Measurements from ENCODE around the gene DNMT3B. TPM values are rescaled to one million over a fixed set of nuclear protein-coding genes. Genes with fewer than 3 reads are reported as not detected.

The DNMT3B gene
- total and polyA plus RNA-seq, 9 of the 15 experiments (the other 6 are each of a cell fraction or from before 2014, with no cell fraction given) = 9.3 to 74.8 (median 49.1) TPM

DNA sequence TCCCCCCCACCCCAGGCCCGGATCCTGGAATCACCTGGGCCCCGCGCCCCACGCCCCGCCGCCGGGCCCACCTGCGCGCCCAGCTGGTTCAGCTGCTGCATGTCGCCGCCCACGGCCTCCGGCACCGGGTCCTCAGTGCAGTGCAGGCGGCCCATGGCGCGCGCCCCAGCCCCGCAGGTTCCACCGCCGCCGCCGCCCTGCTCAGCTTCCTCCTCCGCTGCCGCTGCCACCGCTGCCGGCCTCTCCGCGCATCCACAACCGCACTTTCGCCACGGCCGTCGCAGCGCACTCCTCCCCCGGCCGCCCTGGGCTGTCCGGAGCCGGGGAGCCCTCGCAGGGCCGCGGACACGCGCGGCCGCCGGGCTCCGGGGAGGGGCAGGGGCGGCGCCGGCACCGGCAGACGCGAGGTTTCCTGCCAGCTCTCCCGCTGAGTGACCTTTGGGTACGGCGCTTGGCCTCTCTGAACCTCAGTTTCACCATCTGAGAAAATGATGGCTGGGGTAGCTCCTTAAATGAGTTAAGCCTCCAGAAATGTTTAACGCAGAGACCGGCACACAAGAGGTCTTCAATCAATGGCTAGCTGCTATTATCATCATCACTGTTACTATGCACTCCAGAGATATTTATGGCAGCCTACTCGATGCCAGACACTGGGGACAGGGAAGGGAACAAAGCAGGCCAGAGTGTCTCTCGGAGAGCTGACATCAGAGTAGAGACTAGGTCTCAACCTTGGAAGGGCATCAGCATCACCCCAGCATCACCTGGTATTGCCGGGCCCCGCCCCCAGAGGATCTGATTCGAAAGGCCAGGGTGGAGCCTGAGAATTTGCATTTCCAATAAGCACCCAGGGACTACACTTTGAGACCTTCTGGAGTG lies 18.7 kb upstream of the DNMT3B start, which contains the start of gene COMMD7 (continued):
- TF ChIP-seq, protein P1, sequence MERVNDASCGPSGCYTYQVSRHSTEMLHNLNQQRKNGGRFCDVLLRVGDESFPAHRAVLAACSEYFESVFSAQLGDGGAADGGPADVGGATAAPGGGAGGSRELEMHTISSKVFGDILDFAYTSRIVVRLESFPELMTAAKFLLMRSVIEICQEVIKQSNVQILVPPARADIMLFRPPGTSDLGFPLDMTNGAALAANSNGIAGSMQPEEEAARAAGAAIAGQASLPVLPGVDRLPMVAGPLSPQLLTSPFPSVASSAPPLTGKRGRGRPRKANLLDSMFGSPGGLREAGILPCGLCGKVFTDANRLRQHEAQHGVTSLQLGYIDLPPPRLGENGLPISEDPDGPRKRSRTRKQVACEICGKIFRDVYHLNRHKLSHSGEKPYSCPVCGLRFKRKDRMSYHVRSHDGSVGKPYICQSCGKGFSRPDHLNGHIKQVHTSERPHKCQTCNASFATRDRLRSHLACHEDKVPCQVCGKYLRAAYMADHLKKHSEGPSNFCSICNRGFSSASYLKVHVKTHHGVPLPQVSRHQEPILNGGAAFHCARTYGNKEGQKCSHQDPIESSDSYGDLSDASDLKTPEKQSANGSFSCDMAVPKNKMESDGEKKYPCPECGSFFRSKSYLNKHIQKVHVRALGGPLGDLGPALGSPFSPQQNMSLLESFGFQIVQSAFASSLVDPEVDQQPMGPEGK (CRISPR knock-in tag; IDR thresholded peaks at IDR 0.05; ENCODE audit: borderline replicate concordance) = no peak
- peak; percentile 86 for TF ChIP-seq L3MBTL2 (IDR thresholded peaks at IDR 0.05)
- TF ChIP-seq NR4A1 (CRISPR knock-in tag; IDR thresholded peaks at IDR 0.05) = no peak
- TF ChIP-seq NR4A1 (tag; IDR thresholded peaks at IDR 0.05) = peak; percentile 68; the same call in 1 of the 2 replicates
- no peak for TF ChIP-seq ZEB2 (IDR thresholded peaks at IDR 0.05)
- no peak for TF ChIP-seq TGIF2 (CRISPR knock-in tag; IDR thresholded peaks at IDR 0.05)
- TF ChIP-seq HNRNPL (IDR thresholded peaks at IDR 0.05; ENCODE audit: low read depth, low read length) = peak; percentile 34; the same call in 1 of the 2 replicates
- TF ChIP-seq SMC3 (conservative IDR thresholded peaks at IDR 0.05; ENCODE audit: insufficient read depth, low read depth, low read length) = no peak
- TF ChIP-seq, protein P2, sequence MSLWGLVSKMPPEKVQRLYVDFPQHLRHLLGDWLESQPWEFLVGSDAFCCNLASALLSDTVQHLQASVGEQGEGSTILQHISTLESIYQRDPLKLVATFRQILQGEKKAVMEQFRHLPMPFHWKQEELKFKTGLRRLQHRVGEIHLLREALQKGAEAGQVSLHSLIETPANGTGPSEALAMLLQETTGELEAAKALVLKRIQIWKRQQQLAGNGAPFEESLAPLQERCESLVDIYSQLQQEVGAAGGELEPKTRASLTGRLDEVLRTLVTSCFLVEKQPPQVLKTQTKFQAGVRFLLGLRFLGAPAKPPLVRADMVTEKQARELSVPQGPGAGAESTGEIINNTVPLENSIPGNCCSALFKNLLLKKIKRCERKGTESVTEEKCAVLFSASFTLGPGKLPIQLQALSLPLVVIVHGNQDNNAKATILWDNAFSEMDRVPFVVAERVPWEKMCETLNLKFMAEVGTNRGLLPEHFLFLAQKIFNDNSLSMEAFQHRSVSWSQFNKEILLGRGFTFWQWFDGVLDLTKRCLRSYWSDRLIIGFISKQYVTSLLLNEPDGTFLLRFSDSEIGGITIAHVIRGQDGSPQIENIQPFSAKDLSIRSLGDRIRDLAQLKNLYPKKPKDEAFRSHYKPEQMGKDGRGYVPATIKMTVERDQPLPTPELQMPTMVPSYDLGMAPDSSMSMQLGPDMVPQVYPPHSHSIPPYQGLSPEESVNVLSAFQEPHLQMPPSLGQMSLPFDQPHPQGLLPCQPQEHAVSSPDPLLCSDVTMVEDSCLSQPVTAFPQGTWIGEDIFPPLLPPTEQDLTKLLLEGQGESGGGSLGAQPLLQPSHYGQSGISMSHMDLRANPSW (CRISPR knock-in tag; IDR thresholded peaks at IDR 0.05) = no peak
- TF ChIP-seq ARID3A (IDR thresholded peaks at IDR 0.05; ENCODE audit: borderline replicate concordance, low read depth, low read length) = no peak
- TF ChIP-seq MECOM (CRISPR knock-in tag; IDR thresholded peaks at IDR 0.05) = no peak

Measured in K562 (cell line).